Nephron progenitor cell (in vitro differentiated cells): ENCODE results near the gene FGD3.

Experiments used
- DNase-seq: peaks from one replicate; pipeline ENCODE4 v3.0.0; 2021
- H3K27ac Mint-ChIP-seq: 2 replicates; pipeline ENCODE4 v1.8.0; 2021; ENCODE audit warnings: mild to moderate bottlenecking, moderate library complexity, mixed read lengths
- H3K27me3 Mint-ChIP-seq: 2 replicates; pipeline ENCODE4 v1.8.0; 2021; ENCODE audit warnings: mild to moderate bottlenecking, low read depth, mixed read lengths; ENCODE audit not compliant: poor library complexity
- H3K36me3 Mint-ChIP-seq: 2 replicates; pipeline ENCODE4 v1.8.0; 2021; ENCODE audit warnings: low read depth, mixed read lengths
- H3K4me1 Mint-ChIP-seq: 2 replicates; pipeline ENCODE4 v1.8.0; 2021; ENCODE audit warnings: mixed read lengths
- H3K4me3 Mint-ChIP-seq: 2 replicates; pipeline ENCODE4 v1.8.0; 2021; ENCODE audit warnings: mild to moderate bottlenecking, moderate library complexity, mixed read lengths
- H3K9me3 Mint-ChIP-seq: 2 replicates; pipeline ENCODE4 v1.8.0; 2021; ENCODE audit warnings: mild to moderate bottlenecking, moderate library complexity, mixed read lengths
- CTCF ChIP-seq: fragments of 200-600 bp; sonication (generic); IDR thresholded peaks from 2 replicates; pipeline ENCODE4 v1.5.0; 2021; ENCODE audit warnings: antibody characterized with exemption

Gene FGD3

DNA sequence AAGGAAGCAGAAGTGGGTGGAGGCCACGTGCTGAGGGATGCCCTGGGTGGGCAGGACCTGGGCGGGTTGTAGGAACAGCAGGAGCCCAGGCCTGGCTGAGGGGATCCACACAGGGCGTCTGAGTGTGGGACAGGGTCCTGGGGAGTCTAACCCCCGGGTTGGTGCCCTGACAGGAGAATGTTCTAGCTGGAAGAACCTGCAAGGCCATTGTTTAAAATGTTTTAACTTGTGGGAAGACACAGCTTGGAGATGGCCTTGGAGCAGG, 77.3 kb downstream of the FGD3 start:
- no peak for DNase-seq
- H3K36me3 Mint-ChIP-seq: no peaks in the 10 kb centered on the region
- no peak for TF ChIP-seq CTCF
- H3K27me3 Mint-ChIP-seq: no peaks in the 10 kb centered on the region
- no peak overlapping the region for H3K4me3 Mint-ChIP-seq
- no peak overlapping the region for H3K27ac Mint-ChIP-seq
- no peaks in the 10 kb centered on the region for H3K9me3 Mint-ChIP-seq
- peaks cover 24% of the 10 kb centered on the region for H3K4me1 Mint-ChIP-seq

DNA sequence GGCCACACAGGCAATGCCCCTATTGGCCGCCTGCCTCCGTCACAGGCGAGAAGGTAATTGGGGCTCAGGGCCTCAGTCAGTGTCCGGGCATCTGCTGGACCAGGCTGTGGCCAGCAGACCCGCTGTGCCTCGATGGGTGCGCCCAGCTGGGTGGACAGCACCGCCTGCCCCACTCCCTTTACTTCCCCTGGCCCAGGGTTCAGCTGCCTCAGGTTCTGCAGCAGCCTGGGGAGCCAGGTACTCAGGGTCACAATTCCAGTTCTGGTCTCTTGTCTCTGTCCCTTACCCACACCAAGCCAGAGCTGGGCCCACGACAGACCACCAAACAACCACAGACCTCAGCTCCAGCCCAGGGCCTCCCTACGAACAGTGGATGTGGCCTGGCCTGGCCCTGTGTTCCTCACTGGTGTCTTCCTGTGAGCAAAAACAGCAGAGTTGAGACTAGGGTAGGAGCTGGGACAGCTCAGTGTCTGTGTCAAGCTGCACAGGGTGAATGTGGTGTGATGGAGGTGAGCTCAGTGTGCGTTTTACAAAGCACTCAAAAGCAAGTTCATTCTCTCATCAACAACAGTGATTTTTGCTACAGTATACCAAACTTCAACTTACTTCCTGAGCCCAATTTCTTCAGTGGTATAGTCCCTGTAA, 77.8 kb downstream of the FGD3 start:
- Mint-ChIP-seq H3K27ac (no peak overlapping the region), H3K9me3 (no peaks in the 10 kb centered on the region), H3K27me3 (no peaks in the 10 kb centered on the region), H3K36me3 (no peaks in the 10 kb centered on the region), H3K4me1 (peaks cover 23% of the 10 kb centered on the region), H3K4me3 (no peak overlapping the region)
- no peak for DNase-seq
- no peak for TF ChIP-seq CTCF

DNA sequence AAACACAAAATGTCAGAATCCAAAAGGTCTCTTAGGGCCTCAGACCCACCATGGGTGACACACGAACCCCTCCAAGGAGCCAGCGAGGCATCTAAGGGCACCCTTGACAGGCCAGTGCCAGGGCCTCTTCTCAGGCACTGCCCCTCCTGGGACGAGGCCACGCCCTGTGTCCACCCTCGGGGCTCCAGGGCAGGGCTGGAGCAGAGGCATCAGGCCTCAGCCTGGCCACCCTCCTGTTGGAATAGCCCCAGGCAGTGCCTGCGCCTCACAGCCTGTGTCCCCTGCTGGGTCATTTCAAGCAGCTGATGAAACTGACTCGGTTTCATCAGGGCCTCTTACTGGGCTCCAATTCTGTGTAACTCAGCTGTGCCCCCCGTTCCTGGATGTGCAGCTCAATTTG, 78.4 kb downstream of the FGD3 start:
- Mint-ChIP-seq H3K4me3 (no peak overlapping the region), H3K27ac (no peak overlapping the region), H3K9me3 (no peaks in the 10 kb centered on the region), H3K36me3 (no peaks in the 10 kb centered on the region), H3K27me3 (no peaks in the 10 kb centered on the region), H3K4me1 (peaks cover 24% of the 10 kb centered on the region)
- TF ChIP-seq CTCF: no peak
- no peak for DNase-seq

DNA sequence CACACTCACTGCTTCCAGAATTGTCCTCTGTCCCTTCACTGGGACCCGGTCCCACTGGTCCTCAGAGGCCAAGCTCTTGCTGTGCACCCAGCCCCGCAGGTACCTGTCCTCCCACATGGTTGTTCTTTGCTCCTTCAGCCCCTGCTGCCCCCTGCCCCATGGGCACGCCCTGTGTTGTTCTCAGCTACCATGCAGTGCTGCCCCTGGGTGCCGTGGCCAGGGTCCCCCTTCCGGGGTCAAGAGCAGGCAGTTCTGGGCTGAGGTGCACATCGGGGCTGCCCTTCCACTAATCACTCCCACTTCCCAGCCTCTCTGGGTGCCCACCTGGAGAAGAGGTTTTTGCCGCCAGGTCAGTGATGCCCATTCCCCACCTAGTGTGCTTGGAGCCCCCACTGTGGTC, 79.3 kb downstream of the FGD3 start:
- H3K27ac Mint-ChIP-seq: no peak overlapping the region
- peaks cover 23% of the 10 kb centered on the region for H3K4me1 Mint-ChIP-seq
- H3K36me3 Mint-ChIP-seq: no peaks in the 10 kb centered on the region

GRCh38 chr9:93027750-93028149, 80.4 kb downstream of the FGD3 start:
- Mint-ChIP-seq H3K27ac (no peak overlapping the region), H3K27me3 (peaks cover 7% of the 10 kb centered on the region), H3K36me3 (no peaks in the 10 kb centered on the region), H3K4me1 (peaks cover 19% of the 10 kb centered on the region), H3K9me3 (no peaks in the 10 kb centered on the region), H3K4me3 (no peak overlapping the region)
- no peak for DNase-seq
- no peak for TF ChIP-seq CTCF

More for the DNA sequence above, 79.3 kb downstream of the FGD3 start:
- Mint-ChIP-seq H3K27me3 (peaks cover 3% of the 10 kb centered on the region), H3K4me3 (no peak overlapping the region), H3K9me3 (no peaks in the 10 kb centered on the region)
- TF ChIP-seq CTCF: no peak
- no peak for DNase-seq

DNA sequence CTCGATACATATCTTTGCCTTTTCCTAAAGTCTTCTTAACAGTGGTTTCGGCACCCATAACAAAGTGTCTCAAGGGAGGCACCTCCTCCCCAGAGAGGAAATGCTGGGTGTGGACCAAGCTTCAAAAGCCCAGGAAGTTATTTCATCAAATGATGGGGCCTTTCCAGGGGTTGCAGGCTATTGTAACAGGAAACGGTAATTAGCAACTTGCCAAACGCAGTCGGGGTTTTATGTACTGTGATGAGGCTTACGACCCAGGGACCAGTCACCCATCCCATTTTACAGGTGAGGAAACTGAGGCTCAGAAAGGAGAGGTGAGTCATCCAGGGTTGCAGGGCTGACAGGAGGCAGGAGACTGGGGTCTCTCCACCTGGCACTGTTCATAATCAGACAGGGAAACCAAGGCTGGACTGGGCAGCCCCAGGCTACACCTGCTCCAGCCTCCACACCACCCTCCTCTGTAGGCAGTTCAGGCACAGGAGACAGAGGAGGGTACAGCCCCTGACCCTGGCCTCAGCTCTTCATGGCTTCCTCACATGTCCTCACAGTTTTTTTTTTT, 81.2 kb downstream of the FGD3 start:
- Mint-ChIP-seq H3K27me3 (peaks cover 7% of the 10 kb centered on the region), H3K4me1 (peaks cover 24% of the 10 kb centered on the region), H3K27ac (no peak overlapping the region), H3K36me3 (no peaks in the 10 kb centered on the region), H3K9me3 (no peaks in the 10 kb centered on the region), H3K4me3 (no peak overlapping the region)
- DNase-seq: no peak
- TF ChIP-seq CTCF: no peak
